GM18867 (cell line): ENCODE results near the gene FBXO4.
"Not testable (repeated sequence)": the region's sequence is repeated elsewhere in the genome, so short reads cannot be mapped to it uniquely, and the experiment has no call there.

Source experiments
- ATAC-seq: cut with Tn5 transposase; IDR thresholded peaks from one replicate; pipeline ENCODE4 v1.9.1; 2021; ENCODE audit warnings: mild to moderate bottlenecking, moderate library complexity; ENCODE audit not compliant: unreplicated experiment

Gene FBXO4

DNA sequence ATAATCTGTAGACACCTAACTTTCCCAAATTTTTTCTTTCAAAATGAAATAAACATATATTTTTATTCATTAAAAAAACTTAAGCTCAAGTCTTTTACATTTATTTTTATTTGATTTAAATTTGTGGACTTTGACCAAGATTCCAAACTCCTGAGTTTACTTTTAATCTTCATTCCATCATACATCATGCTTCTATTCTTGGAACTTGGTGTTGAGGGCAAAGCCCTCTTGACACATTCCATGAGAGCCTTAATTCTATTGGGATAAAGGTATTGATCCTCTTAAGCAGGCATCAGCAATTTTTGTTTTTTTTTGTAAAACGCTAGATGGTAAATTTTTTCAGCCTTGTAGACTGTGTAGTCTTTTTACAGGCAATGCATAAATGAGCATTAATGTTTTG lies 53.6 kb downstream of the FBXO4 start:
- ATAC-seq = no peak

DNA sequence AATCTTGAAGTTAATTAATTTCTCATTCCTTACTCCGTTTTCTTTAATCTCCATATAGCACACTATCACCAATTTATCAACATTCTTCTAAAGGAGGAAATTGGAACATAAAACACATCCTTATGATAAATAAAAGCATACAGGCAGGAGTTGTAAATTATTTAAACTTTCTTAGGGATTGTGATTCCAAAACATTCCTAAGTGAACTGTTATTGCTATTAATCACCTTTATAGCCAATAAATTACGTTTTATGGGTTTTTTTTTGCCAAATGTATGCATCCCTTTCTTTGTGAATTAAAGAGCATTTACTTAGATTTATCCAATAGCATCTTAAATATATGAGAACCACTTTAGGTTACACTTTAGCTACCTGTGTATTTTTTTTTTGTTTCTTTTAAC lies 55.3 kb downstream of the FBXO4 start:
- no peak for ATAC-seq

- ATAC-seq = no peak
Observed at GRCh38 chr5:41980870-41981269, 55.8 kb downstream of the FBXO4 start.

GRCh38 chr5:41982858-41983257 lies 57.8 kb downstream of the FBXO4 start:
- ATAC-seq = not testable (repeated sequence)

DNA sequence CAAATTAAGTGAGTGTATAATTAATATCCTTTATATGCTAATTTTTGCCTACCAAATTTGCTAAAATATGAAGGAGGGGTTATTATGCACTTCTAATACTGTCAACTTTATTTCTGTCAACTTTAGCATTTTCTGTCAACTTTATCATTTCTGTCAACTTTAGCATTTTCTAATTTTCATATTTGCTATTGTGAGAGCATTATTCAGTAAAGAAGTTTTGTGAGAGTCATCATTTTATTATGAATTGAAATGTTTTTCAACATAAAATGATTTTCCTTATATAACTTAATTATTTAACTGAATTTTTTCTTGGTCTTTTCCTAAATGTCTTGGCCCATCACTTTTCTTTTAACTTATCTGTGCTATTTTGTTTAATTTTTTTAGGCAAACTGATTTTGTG lies 58.2 kb downstream of the FBXO4 start:
- ATAC-seq = no peak

GRCh38 chr5:41985945-41986695 lies 61.0 kb downstream of the FBXO4 start:
- no peak for ATAC-seq
